Spleen (tissue), 11 donors: ENCODE measurements around the gene SMCO1. TPM values are rescaled to one million over a fixed set of nuclear protein-coding genes. Genes with fewer than 3 reads are reported as not detected.
"Not testable (repeated sequence)": the region's sequence is repeated elsewhere in the genome, so short reads cannot be mapped to it uniquely, and the experiment has no call there.

Experiments used
- DNase-seq: peaks from one replicate; pipeline ENCODE4 v3.0.0-alpha.2; 2020
- H3K27ac ChIP-seq, 8 donors: fragments of 200-600 bp; sonication (generic) in 7 of 8; 1 replicate in 4 of 8; 2 replicates in 4 of 8; pipeline versions ENCODE4 v1.5.0 to v1.8.0; 2016 to 2021; ENCODE audit warnings: inconsistent platforms in 4 of 8, mild to moderate bottlenecking in 4 of 8, moderate library complexity in 1 of 8
- H3K27me3 ChIP-seq, 7 donors: fragments of 200-600 bp; sonication (generic) in 6 of 7; replicated peaks in 1 of 7; 1 replicate in 4 of 7; 2 replicates in 3 of 7; pipeline versions ENCODE4 v1.5.0 to v1.8.0; 2016 to 2021; ENCODE audit warnings: inconsistent platforms in 3 of 7, mild to moderate bottlenecking in 1 of 7
- H3K36me3 ChIP-seq, 6 donors: fragments of 200-600 bp; sonication (generic) in 5 of 6; 1 replicate in 4 of 6; 2 replicates in 2 of 6; pipeline versions ENCODE4 v1.5.0 to v1.8.0; 2016 to 2021; ENCODE audit warnings: inconsistent platforms in 2 of 6
- H3K4me1 ChIP-seq, 6 donors: fragments of 200-600 bp; sonication (generic) in 5 of 6; 1 replicate in 3 of 6; 2 replicates in 3 of 6; pipeline versions ENCODE4 v1.5.0 to v1.8.0; 2016 to 2021; ENCODE audit warnings: inconsistent platforms in 3 of 6
- H3K4me3 ChIP-seq, 8 donors: fragments of 200-600 bp; sonication (generic) in 7 of 8; 1 replicate in 4 of 8; 2 replicates in 4 of 8; pipeline versions ENCODE4 v1.5.0 to v1.8.0; 2016 to 2021; ENCODE audit warnings: inconsistent platforms in 4 of 8, mild to moderate bottlenecking in 4 of 8, moderate library complexity in 2 of 8
- H3K9me3 ChIP-seq, 8 donors: fragments of 200-600 bp; sonication (generic) in 7 of 8; 1 replicate in 4 of 8; 2 replicates in 4 of 8; pipeline versions ENCODE4 v1.5.0 to v1.8.0; 2016 to 2021; ENCODE audit warnings: inconsistent platforms in 4 of 8
- CTCF ChIP-seq, 11 experiments: fragments of 200-600 bp in 7 of 11; fragments of 450-650 bp in 4 of 11; sonication (generic) in 4 of 11; IDR thresholded peaks in 8 of 11; conservative IDR thresholded peaks in 3 of 11; 1 replicate in 7 of 11; 2 replicates in 4 of 11; pipeline versions ENCODE4 v1.4.0 to v1.8.0; 2016 to 2021; ENCODE audit warnings: antibody characterized with exemption in 11 of 11, inconsistent platforms in 4 of 11, mild to moderate bottlenecking in 1 of 11
- POLR2A ChIP-seq, 3 donors: fragments of 450-650 bp; IDR thresholded peaks; one replicate each; pipeline ENCODE4 v1.5.1; 2017; ENCODE audit warnings: antibody characterized with exemption in 3 of 3, mild to moderate bottlenecking in 1 of 3
- POLR2AphosphoS5 ChIP-seq, 3 donors: sonication (generic); formaldehyde crosslinking; IDR thresholded peaks; one replicate each; pipeline ENCODE4 v1.5.1; 2017; ENCODE audit warnings: antibody characterized with exemption in 3 of 3
- WGBS, 5 donors: extraction: QIAGEN DNeasy Blood & Tissue Kit in 3 of 5; methylation state at CpG; one replicate each; pipeline versions ENCODE4 v1.1.5 to v1.1.7; 2013 to 2018; 5-methylcytosine and 5-hydroxymethylcytosine counted together
- intact Hi-C: fragments of 100-400 bp; cut with DNase I; formaldehyde crosslinking; loops from one replicate; pipeline ENCODE4 v1.15.0; 2023; ENCODE audit warnings: low total_unique reads
- polyA plus RNA-seq, 3 donors: library from polyadenylated mRNA; stranded (reverse); fragments of 200-250 nt; gene quantifications; one replicate each; pipeline ENCODE4 v1.2.1, GENCODE V29; 2013
- total RNA-seq, 7 donors: library from RNA; depleted of rRNA in 3 of 7; stranded (reverse); fragments of >200 nt in 3 of 7; fragmentation: NEBNext Ultra II Directional in 4 of 7; extraction: Animal tissue kit (Norgen Biotek cat#: 25700) in 4 of 7; gene quantifications; one replicate each; pipeline versions ENCODE4 v1.1.0 to v1.2.1, GENCODE V29; 2016 to 2021
- donor health status: healthy with polysubstance abuse.
- donor health status: DM: no; HTN: no; CAD: no; lungs with moderate emphysema.
- donor health status: DM: no; HTN: no; CAD: no.
- donor health status: Bipolar disorder and iron deficiency.
- donor health status: healthy.
- donor health status: DM: no; HTN: no; CAD: no.
- donor health status: DM: yes; HTN: yes; CAD: no.

Gene SMCO1
- total and polyA plus RNA-seq, 10 donors = not detected

DNA sequence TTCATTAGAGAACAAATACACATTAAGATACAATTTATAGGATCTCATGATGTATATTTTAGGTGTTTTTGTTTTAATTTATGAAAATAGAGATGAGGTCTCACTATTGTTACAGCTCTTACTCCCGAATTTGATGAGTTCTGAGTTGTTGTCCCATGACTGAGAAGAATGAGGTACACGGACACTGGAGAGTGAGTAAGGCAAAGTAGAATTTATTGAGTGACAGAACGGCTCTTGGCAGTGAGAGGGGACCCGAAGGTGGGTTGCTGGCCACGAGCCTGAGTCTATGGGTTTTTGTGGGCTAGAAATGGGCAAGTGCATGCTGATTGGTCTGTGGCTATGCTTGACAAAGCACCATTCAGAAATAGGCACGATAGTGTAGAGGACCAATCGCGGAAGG, 8.5 kb downstream of the SMCO1 start:
- no peaks in the 10 kb centered on the region for H3K27me3 ChIP-seq
- 86 to 94% (median 93%) methylated on average over 8 of the region's 8 CpGs for WGBS, 5 donors
- peaks cover 0 to 20% (median 12%) of the 10 kb centered on the region in 8 donors for H3K9me3 ChIP-seq
- no peak overlapping the region for H3K4me3 ChIP-seq
- no peaks in the 10 kb centered on the region for H3K36me3 ChIP-seq
- no peak for TF ChIP-seq POLR2A (IDR thresholded peaks at IDR 0.05)
- intact Hi-C loops = no loop called here
- no peak overlapping the region for H3K27ac ChIP-seq
- DNase-seq = no peak
- H3K4me1 ChIP-seq = peaks cover 0 to 33% (median 7%) of the 10 kb centered on the region in 6 donors

- Histone ChIP-seq H3K27me3 (no peaks in the 10 kb centered on the region), H3K36me3 (no peaks in the 10 kb centered on the region), H3K4me1 (peaks cover 10 to 55% (median 27%) of the 10 kb centered on the region in 6 donors), H3K9me3 (peaks cover 0 to 20% (median 12%) of the 10 kb centered on the region in 8 donors), H3K4me3 (peak overlapping the region in 2 of 8 donors; percentile 80 to 96), H3K27ac (peak overlapping the region in 7 of 8 donors; percentile 84 to 99 (median 94))
- WGBS, 5 donors = 94 to 99% (median 97%) methylated on average over 6 of the region's 6 CpGs
- intact Hi-C loops = no loop called here
- no peak for DNase-seq
- TF ChIP-seq CTCF (IDR thresholded peaks at IDR 0.05 in 8 of 11, conservative IDR thresholded peaks at IDR 0.05 in 3 of 11) = no peak
- no peak for TF ChIP-seq POLR2A (IDR thresholded peaks at IDR 0.05)
- no peak for TF ChIP-seq POLR2AphosphoS5 (IDR thresholded peaks at IDR 0.05)
Measured at GRCh38 chr3:196504556-196504955, 10.6 kb downstream of the SMCO1 start.

- 23 to 29% (median 26%) methylated on average over 6 to 7 of the region's 7 CpGs for WGBS, 5 donors
- intact Hi-C loops = not testable (repeated sequence)
Measured at GRCh38 chr3:196504077-196504398, 11.1 kb downstream of the SMCO1 start.

GRCh38 chr3:196503196-196504076, 11.7 kb downstream of the SMCO1 start, which contains the start of gene RNF168:
RNF168 (minus strand) TSS chr3:196503768; CDS start chr3:196503173, 595 bp downstream.
- H3K27me3 ChIP-seq = no peaks in the 10 kb centered on the region
- H3K9me3 ChIP-seq = peaks cover 0 to 20% (median 12%) of the 10 kb centered on the region in 8 donors
- 0 to 2% (median 0%) methylated on average over 17 to 75 of the region's 75 CpGs for WGBS, 5 donors
- peak; percentile 97 for DNase-seq
- H3K36me3 ChIP-seq = peaks cover 0 to 9% (median 0%) of the 10 kb centered on the region in 6 donors
- peaks cover 10 to 66% (median 35%) of the 10 kb centered on the region in 6 donors for H3K4me1 ChIP-seq
- intact Hi-C loops = no loop called here
- H3K4me3 ChIP-seq = peak within 1 kb of the TSS; percentile 69 to 96 (median 90)
- TF ChIP-seq POLR2AphosphoS5 (IDR thresholded peaks at IDR 0.05) (peak; percentile 98 to 99 (median 98)), POLR2A (IDR thresholded peaks at IDR 0.05) (peak; percentile 24 to 93 (median 73)), CTCF (IDR thresholded peaks at IDR 0.05 in 8 of 11, conservative IDR thresholded peaks at IDR 0.05 in 3 of 11) (peak in 1 of 11 experiments; percentile 21)
- peak within 1 kb of the TSS; percentile 84 to 99 (median 94) for H3K27ac ChIP-seq

More at GRCh38 chr3:196504077-196504398, 11.1 kb downstream of the SMCO1 start:
- H3K27ac ChIP-seq = peak overlapping the region; percentile 84 to 99 (median 94)
- not testable (repeated sequence) for H3K27me3 ChIP-seq, DNase-seq, H3K36me3 ChIP-seq
- peaks cover 10 to 60% (median 31%) of the 10 kb centered on the region in 6 donors for H3K4me1 ChIP-seq
- H3K9me3 ChIP-seq = peaks cover 0 to 20% (median 12%) of the 10 kb centered on the region in 8 donors
- peak overlapping the region; percentile 69 to 96 (median 90) for H3K4me3 ChIP-seq

- H3K36me3 ChIP-seq = peaks cover 0 to 15% (median 0%) of the 10 kb centered on the region in 6 donors
- H3K4me3 ChIP-seq = peak overlapping the region; percentile 69 to 96 (median 90)
- peaks cover 0 to 18% (median 12%) of the 10 kb centered on the region in 8 donors for H3K9me3 ChIP-seq
- intact Hi-C loops = no loop called here
- TF ChIP-seq POLR2AphosphoS5 (IDR thresholded peaks at IDR 0.05) = peak in 1 of 3 donors; percentile 35
- TF ChIP-seq CTCF (IDR thresholded peaks at IDR 0.05 in 8 of 11, conservative IDR thresholded peaks at IDR 0.05 in 3 of 11) = peak in 1 of 11 experiments; percentile 7
- no peak for TF ChIP-seq POLR2A (IDR thresholded peaks at IDR 0.05)
- 0 to 1% (median 0%) methylated on average over 10 to 27 of the region's 27 CpGs for WGBS, 5 donors
- H3K27ac ChIP-seq = peak overlapping the region; percentile 84 to 99 (median 94)
- H3K27me3 ChIP-seq = no peaks in the 10 kb centered on the region
- peak; percentile 85 for DNase-seq
- H3K4me1 ChIP-seq = peaks cover 10 to 72% (median 37%) of the 10 kb centered on the region in 6 donors
Measured at GRCh38 chr3:196502775-196503195, 12.4 kb downstream of the SMCO1 start.
